H1 (cell line): ENCODE data around the gene AP1M2. TPM values are rescaled to one million over a fixed set of nuclear protein-coding genes. Genes with fewer than 3 reads are reported as not detected.

Experiments used
- CTCF ChIA-PET: fragments of 300-600 bp; sonication (Branson Sonifier 250); formaldehyde crosslinking; loops from one replicate; lab custom pipeline; 2021; ENCODE audit not compliant: partially characterized antibody; lab: Charles Lee
- POLR2A ChIA-PET: fragments of 300-600 bp; sonication (Branson Sonifier 250); formaldehyde crosslinking; loops from one replicate; lab custom pipeline; 2021; ENCODE audit warnings: inconsistent platforms; ENCODE audit not compliant: partially characterized antibody; lab: Charles Lee
- DNase-seq, 2 experiments: peaks; one replicate each; pipeline versions ENCODE4 v3.0.0 to v3.0.0-alpha.2; 2010 to 2022; ENCODE audit warnings: low spot score in 2 of 2, low read depth in 1 of 2, mixed read lengths in 1 of 2
- FAIRE-seq: peaks from 2 replicates; lab custom pipeline; 2011; peaks lifted over from hg19 to GRCh38; lab: Jason Lieb, UNC
- H2AFZ ChIP-seq: 2 replicates; pipeline ENCODE4 v1.8.1; 2012; ENCODE audit warnings: low read length, inconsistent platforms
- H2AK5ac ChIP-seq: 2 replicates; pipeline ENCODE4 v1.6.1; 2013; ENCODE audit warnings: low read depth, low read length
- H2BK120ac ChIP-seq: replicated peaks from 2 replicates; pipeline ENCODE3; 2013; ENCODE audit warnings: low read depth, low read length, inconsistent platforms
- H2BK12ac ChIP-seq: 2 replicates; pipeline ENCODE4 v1.6.1; 2013; ENCODE audit warnings: low read depth, low read length
- H2BK15ac ChIP-seq: 2 replicates; pipeline ENCODE4 v1.6.1; 2013; ENCODE audit warnings: low read length
- H2BK20ac ChIP-seq: 2 replicates; pipeline ENCODE4 v1.6.1; 2013; ENCODE audit warnings: low read length
- H2BK5ac ChIP-seq: 2 replicates; pipeline ENCODE4 v1.6.1; 2013; ENCODE audit warnings: low read depth, low read length
- H3K14ac ChIP-seq: 2 replicates; pipeline ENCODE4 v1.6.1; 2013; ENCODE audit warnings: inconsistent platforms; ENCODE audit not compliant: insufficient read length
- H3K18ac ChIP-seq: 2 replicates; pipeline ENCODE4 v1.6.1; 2013; ENCODE audit warnings: low read length; ENCODE audit errors: extremely low read depth
- H3K23ac ChIP-seq: 2 replicates; pipeline ENCODE4 v1.6.1; 2013; ENCODE audit warnings: inconsistent platforms; ENCODE audit not compliant: insufficient read length
- H3K23me2 ChIP-seq: 2 replicates; pipeline ENCODE4 v1.6.1; 2013; ENCODE audit warnings: low read depth, low read length
- H3K27ac ChIP-seq: 2 replicates; pipeline ENCODE4 v1.6.1; 2011; ENCODE audit warnings: low read depth, low read length, inconsistent platforms
- H3K27me3 ChIP-seq, 4 experiments: replicated peaks in 1 of 4; 1 replicate in 1 of 4; 2 replicates in 3 of 4; pipeline versions ENCODE4 v1.6.1 to v1.8.1; 2011 to 2013; ENCODE audit warnings: low read length in 3 of 4, mild to moderate bottlenecking in 3 of 4, inconsistent platforms in 2 of 4, mixed read lengths in 2 of 4, moderate library complexity in 1 of 4; ENCODE audit not compliant: control insufficient read depth in 3 of 4, insufficient read depth in 3 of 4; ENCODE audit errors: extremely low read depth in 1 of 4
- H3K36me3 ChIP-seq, 4 experiments: 2 replicates each; pipeline versions ENCODE4 v1.6.1 to v1.8.1; 2011 to 2013; ENCODE audit warnings: mild to moderate bottlenecking in 4 of 4, low read length in 3 of 4, moderate library complexity in 2 of 4, control low read depth in 1 of 4, inconsistent platforms in 1 of 4; ENCODE audit not compliant: insufficient read depth in 4 of 4, control insufficient read depth in 2 of 4
- H3K4ac ChIP-seq: replicated peaks from 2 replicates; pipeline ENCODE3; 2013; ENCODE audit warnings: low read length, low read depth, mixed read lengths, inconsistent platforms; ENCODE audit not compliant: insufficient read length
- H3K4me1 ChIP-seq, 4 experiments: replicated peaks in 1 of 4; 1 replicate in 1 of 4; 2 replicates in 3 of 4; pipeline versions ENCODE4 v1.6.1 to v1.8.1; 2011 to 2013; ENCODE audit warnings: low read length in 3 of 4, inconsistent platforms in 2 of 4, mixed read lengths in 1 of 4; ENCODE audit not compliant: insufficient read depth in 4 of 4, control insufficient read depth in 3 of 4
- H3K4me2 ChIP-seq, 2 experiments: 2 replicates each; pipeline versions ENCODE4 v1.6.1 to v1.8.1; 2011 to 2013; ENCODE audit warnings: low read depth in 2 of 2, low read length in 2 of 2, control low read depth in 1 of 2, inconsistent platforms in 1 of 2, mild to moderate bottlenecking in 1 of 2; ENCODE audit not compliant: insufficient read depth in 1 of 2
- H3K4me3 ChIP-seq, 4 experiments: fragments of 200-600, 300-600 bp in 1 of 4; sonication (generic), shearing (Covaris generic), sonication (Bioruptor Twin) in 1 of 4; 2 replicates each; pipeline versions ENCODE4 v1.5.1 to v1.8.1; 2011 to 2016; ENCODE audit warnings: low read length in 4 of 4, low read depth in 3 of 4, control low read depth in 2 of 4, inconsistent platforms in 2 of 4, mild to moderate bottlenecking in 2 of 4, mixed read lengths in 1 of 4, moderate library complexity in 1 of 4; ENCODE audit not compliant: insufficient read depth in 2 of 4; ENCODE audit errors: extremely low read depth in 1 of 4
- H3K56ac ChIP-seq: replicated peaks from 2 replicates; pipeline ENCODE3; 2013; ENCODE audit warnings: low read depth, mild to moderate bottlenecking, mixed read lengths, low read length, inconsistent platforms; ENCODE audit not compliant: insufficient read length
- H3K79me1 ChIP-seq: 2 replicates; pipeline ENCODE4 v1.6.1; 2013; ENCODE audit warnings: low read depth, low read length, control low read depth
- H3K79me2 ChIP-seq, 2 experiments: 2 replicates each; pipeline versions ENCODE4 v1.6.1 to v1.8.1; 2012 to 2013; ENCODE audit warnings: low read length in 2 of 2, mild to moderate bottlenecking in 2 of 2, inconsistent platforms in 1 of 2; ENCODE audit not compliant: insufficient read depth in 2 of 2, control insufficient read depth in 1 of 2
- H3K9ac ChIP-seq, 4 experiments: replicated peaks in 1 of 4; 1 replicate in 1 of 4; 2 replicates in 3 of 4; pipeline versions ENCODE4 v1.6.1 to v1.8.1; 2011 to 2013; ENCODE audit warnings: low read depth in 3 of 4, low read length in 3 of 4, control low read depth in 2 of 4, mild to moderate bottlenecking in 2 of 4, moderate library complexity in 2 of 4, inconsistent platforms in 1 of 4; ENCODE audit errors: extremely low read depth in 1 of 4
- H3K9me3 ChIP-seq, 2 experiments: 2 replicates each; pipeline versions ENCODE4 v1.6.1 to v1.8.1; 2012 to 2013; ENCODE audit warnings: mild to moderate bottlenecking in 2 of 2, moderate library complexity in 2 of 2, control low read depth in 1 of 2, inconsistent platforms in 1 of 2, low read depth in 1 of 2, low read length in 1 of 2, mixed read lengths in 1 of 2; ENCODE audit not compliant: insufficient read depth in 2 of 2
- H4K20me1 ChIP-seq, 2 experiments: replicated peaks in 1 of 2; 2 replicates each; pipeline versions ENCODE3 to v1.8.1; 2011 to 2013; ENCODE audit warnings: inconsistent platforms in 2 of 2, low read length in 2 of 2, mild to moderate bottlenecking in 1 of 2; ENCODE audit not compliant: insufficient read depth in 2 of 2, control insufficient read depth in 1 of 2
- H4K5ac ChIP-seq: 2 replicates; pipeline ENCODE4 v1.6.1; 2013; ENCODE audit warnings: low read length, low read depth, mixed read lengths, inconsistent platforms; ENCODE audit not compliant: insufficient read length
- H4K8ac ChIP-seq: 2 replicates; pipeline ENCODE4 v1.8.0; 2013; ENCODE audit warnings: mild to moderate bottlenecking, moderate library complexity, low read length, inconsistent platforms; ENCODE audit not compliant: insufficient read depth; ENCODE audit errors: extremely low read depth
- H4K91ac ChIP-seq: replicated peaks from 2 replicates; pipeline ENCODE3; 2013; ENCODE audit warnings: low read length, mixed read lengths, inconsistent platforms; ENCODE audit not compliant: insufficient read length
- KDM1A ChIP-seq: fragments of 200-600, 300-600 bp; sonication (generic); IDR thresholded peaks from 2 replicates; pipeline ENCODE4 v1.7.1; 2016; ENCODE audit warnings: mild to moderate bottlenecking, low read length, borderline replicate concordance
- ZNF274 ChIP-seq: IDR thresholded peaks from 2 replicates; pipeline ENCODE4 v1.7.0; 2012; ENCODE audit warnings: low read length, borderline replicate concordance; ENCODE audit errors: extremely low read depth
- WGBS, 2 experiments: shearing (Covaris generic) in 1 of 2; methylation state at CpG; one replicate each; pipeline versions ENCODE4 v1.1.6 to v1.1.7; 2013 to 2015; ENCODE audit warnings: low lambda C conversion rate in 2 of 2, mixed read lengths in 2 of 2, inconsistent platforms in 1 of 2, low coverage in 1 of 2, missing lambda C conversion rate in 1 of 2; ENCODE audit not compliant: insufficient replicate concordance in 2 of 2, insufficient coverage in 1 of 2, insufficient read length in 1 of 2; ENCODE audit errors: extremely low coverage in 1 of 2, missing lambda C conversion rate in 1 of 2; 5-methylcytosine and 5-hydroxymethylcytosine counted together
- polyA plus RNA-seq, 7 experiments: library from polyadenylated mRNA; depleted of rRNA in 3 of 7; stranded (reverse) in 5 of 7; unstranded in 2 of 7; fragments of >200 nt in 5 of 7; fragments of 200-250 nt in 2 of 7; gene quantifications; 1 replicate in 5 of 7; 2 replicates in 1 of 7; 4 replicates in 1 of 7; pipeline versions ENCODE4 v1.2.1 to v1.2.3, GENCODE V29; 2011 to 2013; ENCODE audit warnings: missing spikeins in 2 of 7, mixed read lengths in 2 of 7
- total RNA-seq: library from RNA; stranded (reverse); fragmentation: NEBNext Ultra II Directional; extraction: Animal tissue kit (Norgen Biotek cat#: 25700); gene quantifications from 2 replicates; pipeline ENCODE4 v1.2.1, GENCODE V29; 2021

AP1M2 gene
- total and polyA plus RNA-seq, 2 of the 8 experiments (the other 6 are each of a cell fraction or from before 2014, with no cell fraction given), result 140 to 161 TPM

DNA sequence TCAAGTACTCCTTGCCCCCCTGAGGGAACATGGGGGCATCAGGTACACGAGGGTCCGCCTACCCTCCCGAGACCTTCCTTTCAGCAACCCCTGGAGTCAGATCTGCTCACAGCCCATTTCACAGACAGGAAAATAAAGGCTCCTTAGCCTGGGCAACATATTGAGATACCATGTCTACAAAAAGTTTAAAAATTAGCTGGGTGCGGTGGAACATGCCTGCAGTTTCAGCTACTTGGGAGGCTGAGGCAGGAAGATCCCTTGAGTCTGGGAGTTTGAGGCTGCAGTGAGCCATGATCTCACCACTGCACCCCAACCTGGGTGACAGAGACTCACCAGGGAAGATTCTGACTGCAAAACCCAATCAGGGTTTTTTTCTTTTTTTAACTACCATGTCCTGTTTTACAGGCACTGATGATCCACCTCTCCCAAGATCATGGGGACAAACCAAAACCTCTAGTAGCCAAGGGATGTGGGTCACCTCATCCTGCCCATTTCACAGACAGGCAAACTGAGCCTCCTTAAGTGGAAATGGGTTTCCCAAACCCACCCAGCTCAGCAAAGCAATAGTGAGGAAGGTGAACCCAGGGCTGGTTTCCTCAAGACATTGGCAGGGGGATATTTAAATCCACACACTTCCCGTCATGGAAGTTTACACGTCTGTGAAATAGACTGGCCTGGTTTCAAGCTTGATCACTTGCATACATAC, 11.9 kb downstream of the AP1M2 start:
- H2BK12ac ChIP-seq, result no peak overlapping the region
- H3K4me1 ChIP-seq, result no peaks in the 10 kb centered on the region
- H2AK5ac ChIP-seq, result no peak overlapping the region
- H3K79me1 ChIP-seq, result no peaks in the 10 kb centered on the region
- DNase-seq (no peak), FAIRE-seq (no peak)
- WGBS, 2 experiments, result 88% methylated on average over 6 of the region's 6 CpGs; no CpG with 5 or more reads in 1 of the 2 experiments
- TF ChIP-seq ZNF274, result no peak
- TF ChIP-seq KDM1A, result peak; percentile 66; the same call in 1 of the 2 replicates
- H2AFZ ChIP-seq, result no peak overlapping the region
- no peaks in the 10 kb centered on the region for H3K23me2 ChIP-seq
- no peak overlapping the region for H2BK15ac ChIP-seq
- H2BK20ac ChIP-seq, result no peak overlapping the region
- H3K9me3 ChIP-seq, result no peaks in the 10 kb centered on the region
- H3K79me2 ChIP-seq, result no peaks in the 10 kb centered on the region; a peak in 1 of 4 replicates
- H3K14ac ChIP-seq, result no peak overlapping the region
- no peak overlapping the region for H4K5ac ChIP-seq
- ChIA-PET CTCF (interaction anchor here (1.1 to 1.5 kb wide), 2 partner anchors 72 to 325 kb away, joined by 3 read pairs; no protein-coding TSS in a partner anchor), POLR2A (no interaction called here)
- no peak overlapping the region for H3K9ac ChIP-seq
- no peak overlapping the region for H3K4me3 ChIP-seq
- H3K27ac ChIP-seq, result no peak overlapping the region
- no peak overlapping the region for H3K18ac ChIP-seq
- H2BK120ac ChIP-seq, result no peak overlapping the region
- H4K8ac ChIP-seq, result no peak overlapping the region
- no peak overlapping the region for H3K56ac ChIP-seq
- H3K4ac ChIP-seq, result no peak overlapping the region
- no peak overlapping the region for H3K4me2 ChIP-seq
- peaks cover 3 to 4% of the 10 kb centered on the region in 2 experiments for H4K20me1 ChIP-seq
- H4K91ac ChIP-seq, result no peak overlapping the region
- no peak overlapping the region for H3K23ac ChIP-seq
- H3K36me3 ChIP-seq, result peaks cover 9 to 37% (median 28%) of the 10 kb centered on the region in 4 experiments
- no peaks in the 10 kb centered on the region for H3K27me3 ChIP-seq
- H2BK5ac ChIP-seq, result no peak overlapping the region
